Activated CD8-positive, alpha-beta T cell treated with anti-CD3 and anti-CD28 coated beads for 36 hours (primary cell): ENCODE data around the gene LMO2. TPM values are rescaled to one million over a fixed set of nuclear protein-coding genes. Genes with fewer than 3 reads are reported as not detected.
A peak's percentile ranks its signal among the peaks of the same experiment; 100 is the strongest.

Experiments used
- ATAC-seq: fragments of 200-7000 bp; cut with Tn5 transposase; one replicate; pipeline ENCODE4 v1.10.0; 2021; ENCODE audit warnings: mild to moderate bottlenecking, moderate library complexity
- CTCF ChIA-PET: fragments of 350-600 bp; sonication (Branson Sonifier 250); formaldehyde crosslinking; loops from one replicate; lab custom pipeline; 2021; ENCODE audit warnings: antibody characterized with exemption; lab: Charles Lee
- POLR2A ChIA-PET: fragments of 350-600 bp; sonication (Branson Sonifier 250); formaldehyde crosslinking; loops from one replicate; lab custom pipeline; 2021; ENCODE audit warnings: antibody characterized with exemption; lab: Charles Lee
- DNase-seq: peaks from one replicate; pipeline ENCODE4 v3.0.0-alpha.2; 2020
- H3K27ac Mint-ChIP-seq: one replicate; pipeline ENCODE4 v1.8.0; 2021; ENCODE audit warnings: mild to moderate bottlenecking, mixed read lengths
- H3K27me3 Mint-ChIP-seq: one replicate; pipeline ENCODE4 v1.8.0; 2021; ENCODE audit warnings: mixed read lengths
- H3K36me3 Mint-ChIP-seq: one replicate; pipeline ENCODE4 v1.8.0; 2021; ENCODE audit warnings: low read depth, mixed read lengths
- H3K4me1 Mint-ChIP-seq: one replicate; pipeline ENCODE4 v1.8.0; 2021; ENCODE audit warnings: low read depth, mixed read lengths
- H3K4me3 Mint-ChIP-seq: one replicate; pipeline ENCODE4 v1.8.0; 2021; ENCODE audit warnings: mild to moderate bottlenecking, moderate library complexity, mixed read lengths
- H3K9me3 Mint-ChIP-seq: one replicate; pipeline ENCODE4 v1.8.0; 2021; ENCODE audit warnings: mixed read lengths
- CTCF ChIP-seq: fragments of 200-600 bp; IDR thresholded peaks from one replicate; pipeline ENCODE4 v1.8.0; 2022; ENCODE audit warnings: antibody characterized with exemption, mild to moderate bottlenecking
- intact Hi-C: fragments of 100-400 bp; cut with micrococcal nuclease; formaldehyde crosslinking; loops from one replicate; pipeline ENCODE4 v1.10.0; 2022
- total RNA-seq, 2 experiments: library from RNA; stranded (reverse); gene quantifications; one replicate each; pipeline ENCODE4 v1.2.3, GENCODE V29; 2021

Gene LMO2
- total RNA-seq, 2 experiments from 2014 or later: not detected

DNA sequence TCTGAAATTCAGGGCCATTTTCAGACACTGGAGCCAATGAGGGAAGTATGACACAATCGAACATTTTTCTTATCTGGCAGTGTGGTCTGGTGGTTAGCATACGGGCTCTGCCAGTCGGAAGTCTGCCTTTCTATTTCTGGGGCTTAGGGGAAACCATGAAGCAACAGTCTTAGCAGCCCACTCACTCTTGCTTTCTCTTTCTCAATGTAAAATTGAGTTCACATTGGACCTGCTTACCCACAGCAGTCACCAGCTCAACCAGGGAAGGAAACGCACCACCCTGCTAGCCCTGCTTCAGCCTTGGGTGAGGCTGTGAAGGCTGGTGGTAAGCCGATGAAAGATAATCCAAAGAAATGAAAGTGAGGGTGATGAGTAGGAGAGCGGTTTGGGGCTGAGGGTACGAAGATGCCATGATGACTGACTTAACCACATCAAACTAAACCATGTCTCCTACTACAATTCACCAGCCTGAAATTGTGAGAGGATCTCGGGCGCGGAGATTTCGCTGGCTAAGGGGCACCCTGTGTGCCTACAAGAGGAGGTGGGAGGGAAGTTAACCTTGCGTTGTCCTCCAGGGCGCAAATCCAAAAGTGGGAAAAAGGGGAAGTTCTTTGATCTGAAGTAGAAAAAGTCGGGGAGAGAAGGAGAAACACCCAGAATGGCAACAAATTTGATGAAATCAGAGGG, 2.0 kb upstream of the LMO2 start:
- no peak for TF ChIP-seq CTCF
- H3K4me1 Mint-ChIP-seq: peaks cover 47% of the 10 kb centered on the region
- intact Hi-C loops: loop anchor here (10.0 kb wide), 1 partner anchor 351 kb away; no protein-coding TSS in a partner anchor
- ATAC-seq: peak; percentile 89
- DNase-seq: peak; percentile 91
- ChIA-PET CTCF (interaction anchor here (0.7 to 2.5 kb wide), 6 partner anchors 10 to 98 kb away, joined by 3 to 9 read pairs (median 4); no protein-coding TSS in a partner anchor), POLR2A (interaction anchor here (0.7 to 1.3 kb wide), 4 partner anchors 16 to 345 kb away, joined by 3 read pairs; no protein-coding TSS in a partner anchor)
- H3K36me3 Mint-ChIP-seq: no peaks in the 10 kb centered on the region
- no peaks in the 10 kb centered on the region for H3K9me3 Mint-ChIP-seq
- peak overlapping the region; percentile 42 for H3K4me3 Mint-ChIP-seq
- H3K27ac Mint-ChIP-seq: peak overlapping the region; percentile 78
- H3K27me3 Mint-ChIP-seq: peaks cover 55% of the 10 kb centered on the region

DNA sequence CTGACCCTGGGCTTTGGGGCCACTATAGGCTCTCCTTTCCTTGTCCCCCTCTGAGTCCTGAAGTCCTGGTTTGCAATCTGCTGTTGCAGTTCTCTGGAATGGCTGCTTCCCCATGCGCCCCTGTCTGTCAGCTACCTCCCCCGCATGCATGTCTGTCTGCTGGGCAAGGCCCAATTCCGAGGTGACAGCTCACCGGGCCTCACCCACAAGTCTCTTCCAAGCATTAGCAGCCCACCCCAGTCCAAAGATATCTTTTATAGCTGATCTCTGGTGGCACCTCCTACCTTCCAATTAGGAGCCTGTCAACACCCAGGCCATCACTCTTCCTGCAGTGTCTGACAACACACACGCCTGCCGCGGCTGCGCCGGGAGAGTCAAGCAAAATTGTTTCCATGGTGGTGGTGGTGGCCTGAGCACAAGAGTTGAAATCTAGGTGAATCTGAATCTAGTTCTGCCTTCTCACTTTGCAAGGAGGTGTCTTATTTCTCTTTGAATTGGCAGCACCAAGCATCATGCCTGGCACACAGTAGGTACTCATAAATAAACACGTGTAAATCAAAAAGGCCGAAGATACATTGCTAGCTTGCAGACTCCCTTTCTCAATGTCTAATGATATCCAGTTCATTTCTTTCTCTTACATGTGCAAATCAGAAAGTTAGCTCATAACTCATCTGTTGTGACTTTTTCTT, 1.2 kb upstream of the LMO2 start:
- POLR2A ChIA-PET: interaction anchor here (0.7 to 1.3 kb wide), 4 partner anchors 15 to 346 kb away, joined by 3 read pairs; no protein-coding TSS in a partner anchor
- H3K36me3 Mint-ChIP-seq: no peaks in the 10 kb centered on the region
- TF ChIP-seq CTCF: no peak
- intact Hi-C loops: loop anchor here (10.0 kb wide), 1 partner anchor 352 kb away; no protein-coding TSS in a partner anchor
- ATAC-seq (no peak), DNase-seq (peak; percentile 33)
- H3K4me3 Mint-ChIP-seq: peak overlapping the region; percentile 42
- H3K27ac Mint-ChIP-seq: peak overlapping the region; percentile 78
- H3K9me3 Mint-ChIP-seq: no peaks in the 10 kb centered on the region
- H3K27me3 Mint-ChIP-seq: peaks cover 59% of the 10 kb centered on the region
- peaks cover 45% of the 10 kb centered on the region for H3K4me1 Mint-ChIP-seq
- CTCF ChIA-PET: interaction anchor here (0.7 to 2.5 kb wide), 10 partner anchors 11 to 833 kb away, joined by 3 to 9 read pairs (median 4); no protein-coding TSS in a partner anchor

GRCh38 chr11:33889821-33890378, 2.0 kb downstream of the LMO2 start:
- H3K36me3 Mint-ChIP-seq: no peaks in the 10 kb centered on the region
- intact Hi-C loops: loop anchor here (2.0 to 10.0 kb wide), 2 partner anchors 21 to 355 kb away; no protein-coding TSS in a partner anchor
- H3K27ac Mint-ChIP-seq: no peak overlapping the region
- ChIA-PET CTCF (no interaction called here), POLR2A (no interaction called here)
- H3K4me1 Mint-ChIP-seq: peaks cover 41% of the 10 kb centered on the region
- no peaks in the 10 kb centered on the region for H3K9me3 Mint-ChIP-seq
- no peak for ATAC-seq
- no peak for DNase-seq
- peaks cover 60% of the 10 kb centered on the region for H3K27me3 Mint-ChIP-seq
- TF ChIP-seq CTCF: no peak
- no peak overlapping the region for H3K4me3 Mint-ChIP-seq

DNA sequence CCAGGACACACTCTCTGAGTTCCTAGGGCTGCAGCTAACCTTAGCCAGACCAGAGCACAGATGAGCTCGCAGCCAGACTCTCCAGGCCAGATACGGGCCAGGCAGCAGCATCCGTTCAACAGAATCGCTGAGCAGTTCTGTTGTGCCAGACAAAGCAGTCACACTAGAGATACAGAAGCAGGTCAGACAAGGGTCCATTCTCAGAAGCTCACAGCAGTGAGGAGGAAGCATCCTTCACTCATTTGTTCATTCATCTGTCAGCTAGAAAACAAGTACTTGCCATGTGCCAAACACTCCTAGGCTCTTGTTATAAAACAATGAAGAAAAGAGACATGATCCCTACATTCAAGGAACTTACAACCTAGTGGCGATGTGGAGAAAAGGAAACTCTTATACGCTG, 2.6 kb downstream of the LMO2 start:
- peaks cover 60% of the 10 kb centered on the region for H3K27me3 Mint-ChIP-seq
- peaks cover 35% of the 10 kb centered on the region for H3K4me1 Mint-ChIP-seq
- no peak for TF ChIP-seq CTCF
- DNase-seq (no peak), ATAC-seq (no peak)
- no peak overlapping the region for H3K4me3 Mint-ChIP-seq
- ChIA-PET CTCF (interaction anchor here (1.0 kb wide), 1 partner anchor 82 kb away, joined by 3 read pairs; no protein-coding TSS in a partner anchor), POLR2A (no interaction called here)
- H3K36me3 Mint-ChIP-seq: no peaks in the 10 kb centered on the region
- no peak overlapping the region for H3K27ac Mint-ChIP-seq
- no peaks in the 10 kb centered on the region for H3K9me3 Mint-ChIP-seq
- intact Hi-C loops: no loop called here
